ENCODE measurements around the gene MDN1. TPM values are rescaled to one million over a fixed set of nuclear protein-coding genes. Genes with fewer than 3 reads are reported as not detected.
A peak's percentile ranks its signal among the peaks of the same experiment; 100 is the strongest.

The MDN1 gene
- total and polyA plus RNA-seq, 2 of the 13 experiments (the other 11 are each of a cell fraction or from before 2014, with no cell fraction given): 18.8 to 52.9 TPM

DNA sequence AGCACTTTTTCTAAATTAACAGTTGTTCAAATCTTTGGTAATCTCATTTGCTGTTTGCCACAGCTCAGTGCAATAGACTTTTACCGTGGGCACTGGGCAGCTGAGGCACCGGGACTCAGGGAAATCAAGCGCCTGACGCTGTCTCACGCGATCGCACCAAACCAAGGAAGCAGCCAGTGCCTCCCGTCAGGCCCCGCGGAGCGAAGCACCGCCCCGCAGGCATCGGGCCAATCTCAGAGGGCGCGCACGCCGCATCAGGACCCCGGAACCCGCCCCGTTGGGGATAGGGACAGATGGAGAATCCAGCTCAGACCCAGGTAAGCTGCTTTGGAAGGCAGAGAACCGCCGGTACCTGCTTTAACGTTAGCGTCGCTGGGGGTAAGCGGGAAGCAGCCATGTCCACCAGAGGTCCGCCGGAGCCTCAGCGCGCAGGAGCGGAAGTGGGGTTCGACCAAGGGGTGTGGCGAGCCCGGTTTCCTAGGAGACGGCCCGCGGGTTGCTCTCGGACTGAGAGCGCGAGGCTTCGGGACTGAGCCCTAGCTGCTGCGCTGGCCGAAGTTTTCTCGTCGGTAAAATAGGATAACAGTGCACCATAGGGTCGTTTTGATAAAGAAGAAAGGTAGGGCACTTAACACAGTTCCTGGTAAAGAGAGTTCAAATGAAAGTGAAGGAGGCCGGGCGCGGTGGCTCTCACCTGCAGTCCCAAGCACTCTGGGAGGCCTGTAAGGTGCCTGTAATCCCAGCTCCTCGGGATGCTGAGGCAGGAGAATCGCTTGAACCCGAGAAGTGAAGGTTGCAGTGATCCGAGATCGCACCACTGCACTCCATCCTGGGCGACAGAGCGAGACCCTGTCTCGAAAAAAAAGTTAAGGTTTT, 181.0 kb downstream of the MDN1 start, which contains the start of gene LYRM2 (continued):
- TF ChIP-seq, protein P1, sequence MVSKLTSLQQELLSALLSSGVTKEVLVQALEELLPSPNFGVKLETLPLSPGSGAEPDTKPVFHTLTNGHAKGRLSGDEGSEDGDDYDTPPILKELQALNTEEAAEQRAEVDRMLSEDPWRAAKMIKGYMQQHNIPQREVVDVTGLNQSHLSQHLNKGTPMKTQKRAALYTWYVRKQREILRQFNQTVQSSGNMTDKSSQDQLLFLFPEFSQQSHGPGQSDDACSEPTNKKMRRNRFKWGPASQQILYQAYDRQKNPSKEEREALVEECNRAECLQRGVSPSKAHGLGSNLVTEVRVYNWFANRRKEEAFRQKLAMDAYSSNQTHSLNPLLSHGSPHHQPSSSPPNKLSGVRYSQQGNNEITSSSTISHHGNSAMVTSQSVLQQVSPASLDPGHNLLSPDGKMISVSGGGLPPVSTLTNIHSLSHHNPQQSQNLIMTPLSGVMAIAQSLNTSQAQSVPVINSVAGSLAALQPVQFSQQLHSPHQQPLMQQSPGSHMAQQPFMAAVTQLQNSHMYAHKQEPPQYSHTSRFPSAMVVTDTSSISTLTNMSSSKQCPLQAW (CRISPR knock-in tag; IDR thresholded peaks at IDR 0.05): peak; percentile 70
- no peak for TF ChIP-seq ZNF570 (CRISPR knock-in tag; IDR thresholded peaks at IDR 0.05; ENCODE audit: borderline replicate concordance)
- TF ChIP-seq ZFP41 (CRISPR knock-in tag; IDR thresholded peaks at IDR 0.05; ENCODE audit: borderline replicate concordance): no peak
- TF ChIP-seq EP300 (IDR thresholded peaks at IDR 0.05; ENCODE audit: low read depth in 2 of 2, low read length in 2 of 2): no peak
- TF ChIP-seq EP300 (CRISPR knock-in tag; IDR thresholded peaks at IDR 0.05; ENCODE audit: borderline replicate concordance): no peak
- TF ChIP-seq ZNF850 (CRISPR knock-in tag; conservative IDR thresholded peaks at IDR 0.05): no peak
- TF ChIP-seq, protein P2, sequence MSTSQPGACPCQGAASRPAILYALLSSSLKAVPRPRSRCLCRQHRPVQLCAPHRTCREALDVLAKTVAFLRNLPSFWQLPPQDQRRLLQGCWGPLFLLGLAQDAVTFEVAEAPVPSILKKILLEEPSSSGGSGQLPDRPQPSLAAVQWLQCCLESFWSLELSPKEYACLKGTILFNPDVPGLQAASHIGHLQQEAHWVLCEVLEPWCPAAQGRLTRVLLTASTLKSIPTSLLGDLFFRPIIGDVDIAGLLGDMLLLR (CRISPR knock-in tag; IDR thresholded peaks at IDR 0.05): 0 out of 2 replicates have a peak, but pooled peaks have one; percentile 29
- no peak for TF ChIP-seq ZNF816 (CRISPR knock-in tag; IDR thresholded peaks at IDR 0.05; ENCODE audit: borderline replicate concordance)
- no peak for TF ChIP-seq ZNF24 (IDR thresholded peaks at IDR 0.05)
- TF ChIP-seq, protein P3, sequence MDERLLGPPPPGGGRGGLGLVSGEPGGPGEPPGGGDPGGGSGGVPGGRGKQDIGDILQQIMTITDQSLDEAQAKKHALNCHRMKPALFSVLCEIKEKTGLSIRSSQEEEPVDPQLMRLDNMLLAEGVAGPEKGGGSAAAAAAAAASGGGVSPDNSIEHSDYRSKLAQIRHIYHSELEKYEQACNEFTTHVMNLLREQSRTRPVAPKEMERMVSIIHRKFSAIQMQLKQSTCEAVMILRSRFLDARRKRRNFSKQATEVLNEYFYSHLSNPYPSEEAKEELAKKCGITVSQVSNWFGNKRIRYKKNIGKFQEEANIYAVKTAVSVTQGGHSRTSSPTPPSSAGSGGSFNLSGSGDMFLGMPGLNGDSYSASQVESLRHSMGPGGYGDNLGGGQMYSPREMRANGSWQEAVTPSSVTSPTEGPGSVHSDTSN (CRISPR knock-in tag; IDR thresholded peaks at IDR 0.05): no peak
- TF ChIP-seq, protein P4, sequence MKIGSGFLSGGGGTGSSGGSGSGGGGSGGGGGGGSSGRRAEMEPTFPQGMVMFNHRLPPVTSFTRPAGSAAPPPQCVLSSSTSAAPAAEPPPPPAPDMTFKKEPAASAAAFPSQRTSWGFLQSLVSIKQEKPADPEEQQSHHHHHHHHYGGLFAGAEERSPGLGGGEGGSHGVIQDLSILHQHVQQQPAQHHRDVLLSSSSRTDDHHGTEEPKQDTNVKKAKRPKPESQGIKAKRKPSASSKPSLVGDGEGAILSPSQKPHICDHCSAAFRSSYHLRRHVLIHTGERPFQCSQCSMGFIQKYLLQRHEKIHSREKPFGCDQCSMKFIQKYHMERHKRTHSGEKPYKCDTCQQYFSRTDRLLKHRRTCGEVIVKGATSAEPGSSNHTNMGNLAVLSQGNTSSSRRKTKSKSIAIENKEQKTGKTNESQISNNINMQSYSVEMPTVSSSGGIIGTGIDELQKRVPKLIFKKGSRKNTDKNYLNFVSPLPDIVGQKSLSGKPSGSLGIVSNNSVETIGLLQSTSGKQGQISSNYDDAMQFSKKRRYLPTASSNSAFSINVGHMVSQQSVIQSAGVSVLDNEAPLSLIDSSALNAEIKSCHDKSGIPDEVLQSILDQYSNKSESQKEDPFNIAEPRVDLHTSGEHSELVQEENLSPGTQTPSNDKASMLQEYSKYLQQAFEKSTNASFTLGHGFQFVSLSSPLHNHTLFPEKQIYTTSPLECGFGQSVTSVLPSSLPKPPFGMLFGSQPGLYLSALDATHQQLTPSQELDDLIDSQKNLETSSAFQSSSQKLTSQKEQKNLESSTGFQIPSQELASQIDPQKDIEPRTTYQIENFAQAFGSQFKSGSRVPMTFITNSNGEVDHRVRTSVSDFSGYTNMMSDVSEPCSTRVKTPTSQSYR (CRISPR knock-in tag; IDR thresholded peaks at IDR 0.05; ENCODE audit: borderline replicate concordance): no peak
- TF ChIP-seq ZSCAN29 (CRISPR knock-in tag; conservative IDR thresholded peaks at IDR 0.05): no peak
- no peak; the same call in 1 of the 2 replicates for TF ChIP-seq ZNF710 (CRISPR knock-in tag; IDR thresholded peaks at IDR 0.05; ENCODE audit: borderline replicate concordance)
- no peak for TF ChIP-seq BCLAF1 (IDR thresholded peaks at IDR 0.05)
- peak; percentile 63 for TF ChIP-seq ARNT2 (CRISPR knock-in tag; IDR thresholded peaks at IDR 0.05; ENCODE audit: low read depth)
- no peak for TF ChIP-seq FOXJ3 (CRISPR knock-in tag; IDR thresholded peaks at IDR 0.05; ENCODE audit: borderline replicate concordance)

Data from HepG2 (cell line).